Ovary (tissue), 10 donors: Measurements from ENCODE around the gene AVEN. TPM values are rescaled to one million over a fixed set of nuclear protein-coding genes. Genes with fewer than 3 reads are reported as not detected.

Source experiments
- DNase-seq, 5 donors: peaks; one replicate each; pipeline ENCODE4 v3.0.0-alpha.2; 2019 to 2020
- H3K27ac ChIP-seq, 2 donors: fragments of 200-600 bp; one replicate each; pipeline versions ENCODE4 v1.5.1 to v1.8.0; 2019 to 2022
- H3K27me3 ChIP-seq: fragments of 200-600 bp; one replicate; pipeline ENCODE4 v1.8.0; 2022
- H3K36me3 ChIP-seq: fragments of 200-600 bp; sonication (generic); one replicate; pipeline ENCODE4 v1.5.1; 2019
- H3K4me1 ChIP-seq: one replicate; pipeline ENCODE4 v1.8.1; 2013; ENCODE audit warnings: mild to moderate bottlenecking, moderate library complexity; ENCODE audit not compliant: insufficient read depth
- H3K4me3 ChIP-seq: fragments of 200-600 bp; sonication (generic); one replicate; pipeline ENCODE4 v1.5.1; 2017
- H3K9me3 ChIP-seq, 2 donors: fragments of 200-600 bp in 1 of 2; sonication (generic) in 1 of 2; one replicate each; pipeline versions ENCODE4 v1.5.1 to v1.8.1; 2013 to 2019; ENCODE audit warnings: mild to moderate bottlenecking in 1 of 2, moderate library complexity in 1 of 2
- EP300 ChIP-seq: sonication (generic); formaldehyde crosslinking; IDR thresholded peaks from one replicate; pipeline ENCODE4 v1.6.1; 2017; ENCODE audit warnings: antibody characterized with exemption
- POLR2A ChIP-seq: fragments of 450-650 bp; IDR thresholded peaks from one replicate; pipeline ENCODE4 v1.6.1; 2017; ENCODE audit warnings: antibody characterized with exemption, mild to moderate bottlenecking, moderate library complexity
- WGBS, 3 donors: extraction: QIAGEN DNeasy Blood & Tissue Kit in 1 of 3; methylation state at CpG; one replicate each; pipeline versions ENCODE4 v1.1.5 to v1.1.7; 2013 to 2017; 5-methylcytosine and 5-hydroxymethylcytosine counted together
- intact Hi-C, 4 donors: fragments of 100-400 bp; cut with DNase I; formaldehyde crosslinking; loops; one replicate each; pipeline versions ENCODE4 v1.11.0 to v1.15.1; 2022 to 2023
- long read RNA-seq, 3 donors: library from polyadenylated mRNA in 2 of 3; unstranded in 2 of 3; transcript quantifications; one replicate each; pipeline ENCODE4 v2.0.0 and lab custom pipeline, GENCODE V29; 2021 to 2026
- polyA plus RNA-seq, 2 donors: library from polyadenylated mRNA; stranded (reverse); fragments of 200-250 nt in 1 of 2; fragments of 350-450 nt in 1 of 2; fragmentation: Illumina TruSeq in 1 of 2; extraction: RNeasy Lipid Tissue Mini Kit (QIAGEN cat#74804) in 1 of 2; gene quantifications; one replicate each; pipeline ENCODE4 v1.2.3, GENCODE V29; 2013 to 2014
- total RNA-seq, 7 donors: library from RNA; depleted of rRNA in 2 of 7; stranded (reverse); fragments of >200 nt in 2 of 7; fragmentation: NEBNext Ultra II Directional in 3 of 7; extraction: Animal tissue kit (Norgen Biotek cat#: 25700) in 3 of 7; gene quantifications; one replicate each; pipeline versions ENCODE4 v1.1.0 to v1.2.4, GENCODE V29; 2016 to 2023
- TF ChIP-seq, protein P1 (sequence below), 3 donors: fragments of 450-650 bp in 2 of 3; fragments of 200-600 bp in 1 of 3; IDR thresholded peaks; one replicate each; pipeline versions ENCODE4 v1.5.1 to v1.8.0; 2016 to 2022; ENCODE audit warnings: antibody characterized with exemption in 3 of 3, mild to moderate bottlenecking in 1 of 3
- donor health status: DM: no; HTN: no; CAD: no; lungs with moderate emphysema.
- donor health status: DM: no; HTN: no; CAD: no.
- donor health status: Bipolar disorder and iron deficiency.
- donor health status: DM: yes; HTN: yes; CAD: no.
- donor health status: DM: no; HTN: no; CAD: no.
- donor health status: DM: yes; HTN: yes; CAD: no.

Gene AVEN
- 10 to 100 TPM in 6 of 7 donors, 1 to 10 TPM in 1; 9.0 to 13.0 (median 11.5) TPM for total RNA-seq
- 10 to 100 TPM in 1 of 2 donors, 1 to 10 TPM in 1; 9.3 to 20.9 TPM for polyA plus RNA-seq
- long read RNA-seq, donor 1, partial matches to known transcripts, result 1 of 3 reads
- long read RNA-seq, donor 1, other reads (novel, unspliced or antisense), result 2 of 3 reads
- long read RNA-seq, donor 2, transcript AVEN-201 (6 exons, 1,605 nt), result major isoform, 9 of 17 reads
- long read RNA-seq, donor 2, partial matches to known transcripts, result 8 of 17 reads
- long read RNA-seq, donor 2, other reads (novel, unspliced or antisense), result 0 of 17 reads
- long read RNA-seq, donor 3, transcript AVEN-201 (6 exons, 1,605 nt), result major isoform, 41 of 43 reads
- long read RNA-seq, donor 3, partial matches to known transcripts, result 0 of 43 reads
- long read RNA-seq, donor 3, other reads (novel, unspliced or antisense), result 2 of 43 reads

GRCh38 chr15:34038871-34039789 is at the start of gene AVEN:
TSS of gene AVEN (minus strand) at chr15:34039204. CDS start at chr15:34039046, 158 bp downstream.
- intact Hi-C loops, result no loop called here
- H3K9me3 ChIP-seq, result no peaks in the 10 kb centered on the region
- H3K4me1 ChIP-seq, result peaks cover 2% of the 10 kb centered on the region
- H3K36me3 ChIP-seq, result no peaks in the 10 kb centered on the region
- H3K27ac ChIP-seq, result peak within 1 kb of the TSS; percentile 69 to 96
- H3K27me3 ChIP-seq, result no peaks in the 10 kb centered on the region
- peak; percentile 32 to 75 (median 57) for DNase-seq
- 1 to 2% (median 1%) methylated on average over 52 to 82 of the region's 82 CpGs for WGBS, 3 donors
- TF ChIP-seq EP300, result no peak
- TF ChIP-seq POLR2A, result no peak
- TF ChIP-seq, protein P1, sequence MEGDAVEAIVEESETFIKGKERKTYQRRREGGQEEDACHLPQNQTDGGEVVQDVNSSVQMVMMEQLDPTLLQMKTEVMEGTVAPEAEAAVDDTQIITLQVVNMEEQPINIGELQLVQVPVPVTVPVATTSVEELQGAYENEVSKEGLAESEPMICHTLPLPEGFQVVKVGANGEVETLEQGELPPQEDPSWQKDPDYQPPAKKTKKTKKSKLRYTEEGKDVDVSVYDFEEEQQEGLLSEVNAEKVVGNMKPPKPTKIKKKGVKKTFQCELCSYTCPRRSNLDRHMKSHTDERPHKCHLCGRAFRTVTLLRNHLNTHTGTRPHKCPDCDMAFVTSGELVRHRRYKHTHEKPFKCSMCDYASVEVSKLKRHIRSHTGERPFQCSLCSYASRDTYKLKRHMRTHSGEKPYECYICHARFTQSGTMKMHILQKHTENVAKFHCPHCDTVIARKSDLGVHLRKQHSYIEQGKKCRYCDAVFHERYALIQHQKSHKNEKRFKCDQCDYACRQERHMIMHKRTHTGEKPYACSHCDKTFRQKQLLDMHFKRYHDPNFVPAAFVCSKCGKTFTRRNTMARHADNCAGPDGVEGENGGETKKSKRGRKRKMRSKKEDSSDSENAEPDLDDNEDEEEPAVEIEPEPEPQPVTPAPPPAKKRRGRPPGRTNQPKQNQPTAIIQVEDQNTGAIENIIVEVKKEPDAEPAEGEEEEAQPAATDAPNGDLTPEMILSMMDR (IDR thresholded peaks at IDR 0.05), result no peak
- peak within 1 kb of the TSS; percentile 89 for H3K4me3 ChIP-seq

DNA sequence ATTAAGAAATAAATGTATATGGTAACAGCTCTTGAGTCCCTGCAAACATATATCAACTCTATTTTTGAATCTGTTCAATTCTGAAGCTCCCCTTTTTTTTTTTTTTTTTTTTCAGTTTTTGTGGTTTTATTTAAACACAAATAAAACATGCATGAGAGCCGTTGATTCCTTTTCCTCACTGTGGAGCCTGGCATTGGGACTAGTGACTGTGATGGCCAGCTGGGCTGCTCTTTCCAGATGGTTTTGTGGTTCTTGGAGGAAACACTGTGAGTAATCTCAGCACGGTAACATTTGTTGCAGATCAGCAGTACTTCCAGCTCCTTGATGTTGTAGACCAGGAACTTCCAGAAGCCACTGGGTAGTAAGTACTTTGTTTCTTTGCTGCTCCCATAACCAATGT is 46.7 kb upstream of the AVEN start:
- Histone ChIP-seq H3K4me1 (no peaks in the 10 kb centered on the region), H3K36me3 (no peaks in the 10 kb centered on the region), H3K4me3 (no peak overlapping the region), H3K27ac (no peak overlapping the region), H3K27me3 (no peaks in the 10 kb centered on the region), H3K9me3 (no peaks in the 10 kb centered on the region)
- intact Hi-C loops, result no loop called here
- TF ChIP-seq POLR2A (no peak), EP300 (no peak)
- TF ChIP-seq, protein P1 (IDR thresholded peaks at IDR 0.05), result no peak
- no peak for DNase-seq
- WGBS, 3 donors, result 74 to 77% (median 75%) methylated on average over 2 of the region's 2 CpGs

DNA sequence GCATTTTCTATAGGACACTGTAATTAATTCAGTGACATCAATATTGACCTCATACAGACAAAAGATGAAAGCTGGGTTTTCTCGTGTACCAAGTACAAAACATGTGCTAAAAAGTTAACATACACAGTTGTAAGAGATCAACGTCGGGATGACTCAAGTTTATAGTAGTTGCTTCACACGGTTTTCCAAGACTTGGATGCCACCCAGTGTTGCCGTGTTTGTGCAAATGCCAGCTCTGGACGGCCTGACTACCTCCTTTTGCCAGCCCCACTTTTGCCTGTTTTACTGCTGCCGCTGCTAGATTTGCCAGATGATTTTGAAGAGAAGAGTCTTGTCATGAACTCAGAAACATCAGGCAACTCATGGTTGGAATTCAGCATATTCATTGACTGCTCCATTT is 45.1 kb upstream of the AVEN start:
- Histone ChIP-seq H3K36me3 (no peaks in the 10 kb centered on the region), H3K9me3 (no peaks in the 10 kb centered on the region), H3K27ac (no peak overlapping the region), H3K4me3 (no peak overlapping the region), H3K27me3 (no peaks in the 10 kb centered on the region), H3K4me1 (no peaks in the 10 kb centered on the region)
- TF ChIP-seq EP300, result no peak
- TF ChIP-seq, protein P1 (IDR thresholded peaks at IDR 0.05), result no peak
- 45 to 59% (median 45%) methylated on average over 7 of the region's 7 CpGs for WGBS, 3 donors
- no peak for DNase-seq
- intact Hi-C loops, result no loop called here

- no peaks in the 10 kb centered on the region for H3K27me3 ChIP-seq
- no peak overlapping the region for H3K27ac ChIP-seq
- no peaks in the 10 kb centered on the region for H3K36me3 ChIP-seq
- intact Hi-C loops, result no loop called here
- 92 to 96% (median 94%) methylated on average over 4 of the region's 4 CpGs for WGBS, 3 donors
- TF ChIP-seq EP300 (no peak), POLR2A (no peak)
- TF ChIP-seq, protein P1 (IDR thresholded peaks at IDR 0.05), result no peak
- H3K9me3 ChIP-seq, result no peaks in the 10 kb centered on the region
- no peak for DNase-seq
- no peak overlapping the region for H3K4me3 ChIP-seq
- no peaks in the 10 kb centered on the region for H3K4me1 ChIP-seq
Observed at GRCh38 chr15:34079904-34080303, 40.9 kb upstream of the AVEN start.
